GM21423 (cell line): Measurements from ENCODE around the gene DEPDC1B.
"Not testable (repeated sequence)": the region's sequence is repeated elsewhere in the genome, so short reads cannot be mapped to it uniquely, and the experiment has no call there.

Experiments
- ATAC-seq: cut with Tn5 transposase; IDR thresholded peaks from one replicate; pipeline ENCODE4 v1.9.1; 2021; ENCODE audit warnings: mild to moderate bottlenecking, moderate library complexity; ENCODE audit not compliant: unreplicated experiment

DEPDC1B gene

GRCh38 chr5:60586307-60586901, 113.6 kb downstream of the DEPDC1B start:
- no peak for ATAC-seq

- no peak for ATAC-seq
Measured at GRCh38 chr5:60585618-60586017, 114.3 kb downstream of the DEPDC1B start.

- ATAC-seq = no peak
Measured at GRCh38 chr5:60584304-60584703, 115.7 kb downstream of the DEPDC1B start.

- no peak for ATAC-seq
Measured at GRCh38 chr5:60583616-60584015, 116.3 kb downstream of the DEPDC1B start.

- ATAC-seq = no peak
Measured at GRCh38 chr5:60578315-60578714, 121.7 kb downstream of the DEPDC1B start.

- no peak for ATAC-seq
Measured at GRCh38 chr5:60577116-60577515, 122.8 kb downstream of the DEPDC1B start.

GRCh38 chr5:60576425-60576824, 123.5 kb downstream of the DEPDC1B start:
- no peak for ATAC-seq

- ATAC-seq = no peak
Measured at GRCh38 chr5:60568646-60569045, 131.3 kb downstream of the DEPDC1B start.

- no peak for ATAC-seq
Measured at GRCh38 chr5:60563696-60564324, 136.2 kb downstream of the DEPDC1B start.

GRCh38 chr5:60553291-60553690, 146.7 kb downstream of the DEPDC1B start:
- ATAC-seq = not testable (repeated sequence)

GRCh38 chr5:60551829-60552228, 148.1 kb downstream of the DEPDC1B start:
- ATAC-seq = no peak

- ATAC-seq = no peak
Measured at GRCh38 chr5:60551250-60551649, 148.7 kb downstream of the DEPDC1B start.

- ATAC-seq = no peak
Measured at GRCh38 chr5:60550311-60550710, 149.7 kb downstream of the DEPDC1B start.

GRCh38 chr5:60549841-60550240, 150.1 kb downstream of the DEPDC1B start:
- no peak for ATAC-seq
